Keratinocyte (primary cell): Measurements from ENCODE around the gene PARPBP.
"Not testable (repeated sequence)": the region's sequence is repeated elsewhere in the genome, so short reads cannot be mapped to it uniquely, and the experiment has no call there.

ENCODE experiments used
- EZH2 ChIP-seq: IDR thresholded peaks from one replicate; pipeline ENCODE4 v1.6.1; 2012; ENCODE audit warnings: inconsistent platforms, mild to moderate bottlenecking, low read length, moderate library complexity
- TF ChIP-seq, protein P1 (sequence below), 3 experiments: IDR thresholded peaks in 1 of 3; conservative IDR thresholded peaks in 1 of 3; optimal IDR thresholded peaks in 1 of 3; 2 replicates in 2 of 3; 3 replicates in 1 of 3; pipeline versions ENCODE3 to v1.5.1; 2011; ENCODE audit warnings: low read length in 3 of 3, mild to moderate bottlenecking in 3 of 3, moderate library complexity in 2 of 3, control low read depth in 1 of 3, inconsistent platforms in 1 of 3; ENCODE audit not compliant: insufficient read depth in 2 of 3; ENCODE audit errors: extremely low read depth in 1 of 3

DNA sequence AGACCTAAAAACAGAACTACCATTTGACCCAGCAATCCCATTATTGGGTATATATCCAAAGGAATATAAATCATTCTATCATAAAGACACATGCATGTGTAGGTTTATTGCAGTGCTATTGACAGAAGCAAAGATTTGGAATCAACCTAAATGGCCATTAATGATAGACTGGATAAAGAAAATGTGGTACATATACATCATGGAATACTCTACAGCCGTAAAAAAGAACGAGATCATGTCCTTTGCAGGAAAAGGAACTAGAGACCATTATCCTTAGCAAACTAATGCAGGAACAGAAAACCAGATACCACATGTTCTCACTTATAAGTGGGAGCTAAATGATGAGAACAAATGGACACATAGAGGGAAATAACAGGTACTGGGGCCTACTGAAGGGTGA, 11.5 kb downstream of the PARPBP start:
- TF ChIP-seq, protein P1, sequence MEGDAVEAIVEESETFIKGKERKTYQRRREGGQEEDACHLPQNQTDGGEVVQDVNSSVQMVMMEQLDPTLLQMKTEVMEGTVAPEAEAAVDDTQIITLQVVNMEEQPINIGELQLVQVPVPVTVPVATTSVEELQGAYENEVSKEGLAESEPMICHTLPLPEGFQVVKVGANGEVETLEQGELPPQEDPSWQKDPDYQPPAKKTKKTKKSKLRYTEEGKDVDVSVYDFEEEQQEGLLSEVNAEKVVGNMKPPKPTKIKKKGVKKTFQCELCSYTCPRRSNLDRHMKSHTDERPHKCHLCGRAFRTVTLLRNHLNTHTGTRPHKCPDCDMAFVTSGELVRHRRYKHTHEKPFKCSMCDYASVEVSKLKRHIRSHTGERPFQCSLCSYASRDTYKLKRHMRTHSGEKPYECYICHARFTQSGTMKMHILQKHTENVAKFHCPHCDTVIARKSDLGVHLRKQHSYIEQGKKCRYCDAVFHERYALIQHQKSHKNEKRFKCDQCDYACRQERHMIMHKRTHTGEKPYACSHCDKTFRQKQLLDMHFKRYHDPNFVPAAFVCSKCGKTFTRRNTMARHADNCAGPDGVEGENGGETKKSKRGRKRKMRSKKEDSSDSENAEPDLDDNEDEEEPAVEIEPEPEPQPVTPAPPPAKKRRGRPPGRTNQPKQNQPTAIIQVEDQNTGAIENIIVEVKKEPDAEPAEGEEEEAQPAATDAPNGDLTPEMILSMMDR (optimal IDR thresholded peaks at IDR 0.05 in 1 of 3, IDR thresholded peaks at IDR 0.05 in 1 of 3, conservative IDR thresholded peaks at IDR 0.05 in 1 of 3; ENCODE audit: extremely low read depth in 1 of 3, insufficient read depth in 2 of 3, low read length in 3 of 3), result not testable (repeated sequence)
- TF ChIP-seq EZH2, result not testable (repeated sequence)
